Loucy (cell line): ENCODE measurements around the gene RAI14.

Experiments
- H2AFZ ChIP-seq: fragments of 200-600 bp; sonication (generic); 2 replicates; pipeline ENCODE4 v1.6.0; 2016; ENCODE audit warnings: antibody characterized with exemption, mild to moderate bottlenecking, low read length, moderate library complexity
- H3F3A ChIP-seq: fragments of 200-600 bp; 2 replicates; pipeline ENCODE4 v1.6.0; 2016; ENCODE audit warnings: antibody characterized with exemption, low read depth, mild to moderate bottlenecking
- H3K27me3 ChIP-seq: fragments of 200-600 bp; sonication (generic); 2 replicates; pipeline ENCODE4 v1.6.1; 2014; ENCODE audit warnings: low read length, mild to moderate bottlenecking; ENCODE audit not compliant: insufficient read depth, poor library complexity, severe bottlenecking
- H3K36me3 ChIP-seq: fragments of 200-600 bp; sonication (generic); 2 replicates; pipeline ENCODE4 v1.6.1; 2016; ENCODE audit warnings: low read length; ENCODE audit not compliant: insufficient read depth
- H3K4me1 ChIP-seq: fragments of 200-600 bp; sonication (generic); 2 replicates; pipeline ENCODE4 v1.5.1; 2014; ENCODE audit warnings: low read length, mild to moderate bottlenecking; ENCODE audit not compliant: insufficient read depth, poor library complexity, severe bottlenecking
- H3K4me2 ChIP-seq: fragments of 200-600 bp; sonication (generic); 2 replicates; pipeline ENCODE4 v1.6.0; 2014; ENCODE audit warnings: antibody characterized with exemption, low read length, low read depth, mild to moderate bottlenecking; ENCODE audit not compliant: poor library complexity, severe bottlenecking
- H3K4me3 ChIP-seq: fragments of 200-600 bp; sonication (generic); 2 replicates; pipeline ENCODE4 v1.5.1; 2014; ENCODE audit warnings: low read length, mild to moderate bottlenecking, mixed read lengths; ENCODE audit not compliant: poor library complexity, severe bottlenecking
- H3K79me2 ChIP-seq: fragments of 200-600 bp; sonication (generic); 2 replicates; pipeline ENCODE4 v1.6.1; 2014; ENCODE audit warnings: low read length; ENCODE audit not compliant: insufficient read depth
- H3K9ac ChIP-seq: fragments of 200-600 bp; sonication (generic); 2 replicates; pipeline ENCODE4 v1.6.0; 2014; ENCODE audit warnings: mild to moderate bottlenecking, low read depth, low read length, moderate library complexity; ENCODE audit not compliant: poor library complexity, severe bottlenecking
- H3K9me2 ChIP-seq: fragments of 200-600 bp; sonication (generic); replicated peaks from 2 replicates; pipeline ENCODE4 v1.6.1; 2016; ENCODE audit warnings: low read depth, low read length, mixed read lengths
- H3K9me3 ChIP-seq: fragments of 200-600 bp; sonication (generic); 2 replicates; pipeline ENCODE4 v1.6.1; 2014; ENCODE audit warnings: mild to moderate bottlenecking, antibody characterized with exemption, low read length, low read depth; ENCODE audit not compliant: insufficient read depth
- H4K20me1 ChIP-seq: fragments of 200-600 bp; sonication (generic); 2 replicates; pipeline ENCODE4 v1.6.0; 2014; ENCODE audit warnings: antibody characterized with exemption, low read length, mild to moderate bottlenecking; ENCODE audit not compliant: insufficient read depth, poor library complexity, severe bottlenecking
- CTCF ChIP-seq: fragments of 200-600 bp; sonication (generic); conservative IDR thresholded peaks from 2 replicates; pipeline ENCODE4 v1.5.1; 2014; ENCODE audit warnings: mild to moderate bottlenecking, antibody characterized with exemption, low read length
- EZH2phosphoT487 ChIP-seq: fragments of 200-600 bp; IDR thresholded peaks from 2 replicates; pipeline ENCODE4 v1.6.1; 2018; ENCODE audit warnings: antibody characterized with exemption, mild to moderate bottlenecking, moderate library complexity, borderline replicate concordance

RAI14 gene

GRCh38 chr5:34748431-34748830 lies 92.3 kb downstream of the RAI14 start:
- no peaks in the 10 kb centered on the region for H3K9me2 ChIP-seq
- H3K4me3 ChIP-seq = no peak overlapping the region
- H3K9ac ChIP-seq = no peak overlapping the region
- no peaks in the 10 kb centered on the region for H3K79me2 ChIP-seq
- TF ChIP-seq EZH2phosphoT487 = no peak
- TF ChIP-seq CTCF = no peak
- H3K9me3 ChIP-seq = no peaks in the 10 kb centered on the region
- H3F3A ChIP-seq = no peaks in the 10 kb centered on the region
- peaks cover 2% of the 10 kb centered on the region for H3K4me1 ChIP-seq
- H3K36me3 ChIP-seq = no peaks in the 10 kb centered on the region
- H2AFZ ChIP-seq = no peak overlapping the region
- H3K4me2 ChIP-seq = no peak overlapping the region
- no peaks in the 10 kb centered on the region for H4K20me1 ChIP-seq
- no peaks in the 10 kb centered on the region for H3K27me3 ChIP-seq

GRCh38 chr5:34749431-34749873 lies 93.3 kb downstream of the RAI14 start:
- no peaks in the 10 kb centered on the region for H3K27me3 ChIP-seq
- H3K4me2 ChIP-seq = no peak overlapping the region
- no peak overlapping the region for H2AFZ ChIP-seq
- TF ChIP-seq EZH2phosphoT487 (no peak), CTCF (no peak)
- H3K9ac ChIP-seq = no peak overlapping the region
- H3K36me3 ChIP-seq = no peaks in the 10 kb centered on the region
- H3K4me1 ChIP-seq = no peaks in the 10 kb centered on the region
- H3F3A ChIP-seq = no peaks in the 10 kb centered on the region
- H3K9me3 ChIP-seq = no peaks in the 10 kb centered on the region
- H4K20me1 ChIP-seq = no peaks in the 10 kb centered on the region
- H3K9me2 ChIP-seq = no peaks in the 10 kb centered on the region
- H3K4me3 ChIP-seq = no peak overlapping the region
- H3K79me2 ChIP-seq = no peaks in the 10 kb centered on the region

GRCh38 chr5:34750206-34750605 lies 94.1 kb downstream of the RAI14 start:
- Histone ChIP-seq H4K20me1 (no peaks in the 10 kb centered on the region), H3K9me2 (no peaks in the 10 kb centered on the region), H3K9ac (no peak overlapping the region), H3K4me2 (no peak overlapping the region), H3F3A (no peaks in the 10 kb centered on the region), H3K27me3 (no peaks in the 10 kb centered on the region), H3K36me3 (no peaks in the 10 kb centered on the region), H3K4me1 (no peaks in the 10 kb centered on the region), H3K9me3 (no peaks in the 10 kb centered on the region), H3K79me2 (no peaks in the 10 kb centered on the region), H2AFZ (no peak overlapping the region), H3K4me3 (no peak overlapping the region)
- TF ChIP-seq CTCF (no peak), EZH2phosphoT487 (no peak)
